Gastrocnemius medialis (tissue), 4 donors: ENCODE data around the gene THAP12. TPM values are rescaled to one million over a fixed set of nuclear protein-coding genes. Genes with fewer than 3 reads are reported as not detected.

ENCODE experiments used
- ATAC-seq, 2 donors: fragments of 150-250 bp; one replicate each; pipeline ENCODE4 v1.9.1; 2016
- DNase-seq, 2 donors: peaks; one replicate each; pipeline ENCODE4 v3.0.0-alpha.2; 2019
- H3K27ac ChIP-seq, 4 donors: fragments of 200-600 bp; sonication (generic); 1 replicate in 1 of 4; 2 replicates in 3 of 4; pipeline ENCODE4 v1.5.1; 2016 to 2018; ENCODE audit warnings: mild to moderate bottlenecking in 2 of 4, moderate library complexity in 1 of 4
- H3K27me3 ChIP-seq, 3 donors: fragments of 200-600 bp; sonication (generic) in 2 of 3; 1 replicate in 1 of 3; 2 replicates in 2 of 3; pipeline versions ENCODE4 v1.5.1 to v1.6.0; 2016 to 2019; ENCODE audit warnings: mild to moderate bottlenecking in 1 of 3, moderate library complexity in 1 of 3
- H3K36me3 ChIP-seq, 2 donors: fragments of 200-600 bp; sonication (generic) in 1 of 2; one replicate each; pipeline ENCODE4 v1.5.1; 2017 to 2018
- H3K4me1 ChIP-seq, 2 donors: fragments of 200-600 bp; sonication (generic) in 1 of 2; one replicate each; pipeline ENCODE4 v1.5.1; 2016 to 2017; ENCODE audit warnings: mild to moderate bottlenecking in 2 of 2
- H3K4me3 ChIP-seq, 4 donors: fragments of 200-600 bp; sonication (generic) in 3 of 4; 1 replicate in 1 of 4; 2 replicates in 3 of 4; pipeline ENCODE4 v1.5.1; 2016 to 2019; ENCODE audit warnings: mild to moderate bottlenecking in 2 of 4
- H3K9me3 ChIP-seq, 3 donors: fragments of 200-600 bp; sonication (generic) in 2 of 3; 1 replicate in 1 of 3; 2 replicates in 2 of 3; pipeline ENCODE4 v1.5.1; 2016 to 2019
- POLR2A ChIP-seq, 2 donors: fragments of 450-650 bp; IDR thresholded peaks; one replicate each; pipeline ENCODE4 v1.6.1; 2017; ENCODE audit warnings: antibody characterized with exemption in 2 of 2, mild to moderate bottlenecking in 2 of 2, moderate library complexity in 2 of 2
- in situ Hi-C, 4 donors: fragments of 200-750 bp; cut with MboI; loops; one replicate each; pipeline versions ENCODE4 v1.15.0 to v1.8.0; 2017; ENCODE audit warnings: low sequenced_read_pairs in 4 of 4
- intact Hi-C: fragments of 100-400 bp; cut with DNase I; formaldehyde crosslinking; loops from one replicate; pipeline ENCODE4 v1.15.1; 2023; ENCODE audit warnings: low total_unique reads
- total RNA-seq, 4 donors: library from RNA; depleted of rRNA; stranded (reverse); fragments of >200 nt; gene quantifications; one replicate each; pipeline versions ENCODE4 v1.1.0 to v1.2.3, GENCODE V29; 2016
- TF ChIP-seq, protein P1 (sequence below), 5 experiments: fragments of 450-650 bp in 3 of 5; fragments of 200-600 bp in 2 of 5; sonication (generic) in 2 of 5; IDR thresholded peaks in 4 of 5; conservative IDR thresholded peaks in 1 of 5; 1 replicate in 4 of 5; 2 replicates in 1 of 5; pipeline ENCODE4 v1.5.1; 2016 to 2019; ENCODE audit warnings: antibody characterized with exemption in 5 of 5, mild to moderate bottlenecking in 3 of 5, moderate library complexity in 3 of 5

Gene THAP12
- total RNA-seq, 4 donors from 2014 or later, result 24.5 to 35.3 (median 30.2) TPM

- peaks cover 26 to 29% of the 10 kb centered on the region in 2 donors for H3K4me1 ChIP-seq
- H3K9me3 ChIP-seq, result no peaks in the 10 kb centered on the region
- no peak for TF ChIP-seq POLR2A (IDR thresholded peaks at IDR 0.05)
- TF ChIP-seq, protein P1, sequence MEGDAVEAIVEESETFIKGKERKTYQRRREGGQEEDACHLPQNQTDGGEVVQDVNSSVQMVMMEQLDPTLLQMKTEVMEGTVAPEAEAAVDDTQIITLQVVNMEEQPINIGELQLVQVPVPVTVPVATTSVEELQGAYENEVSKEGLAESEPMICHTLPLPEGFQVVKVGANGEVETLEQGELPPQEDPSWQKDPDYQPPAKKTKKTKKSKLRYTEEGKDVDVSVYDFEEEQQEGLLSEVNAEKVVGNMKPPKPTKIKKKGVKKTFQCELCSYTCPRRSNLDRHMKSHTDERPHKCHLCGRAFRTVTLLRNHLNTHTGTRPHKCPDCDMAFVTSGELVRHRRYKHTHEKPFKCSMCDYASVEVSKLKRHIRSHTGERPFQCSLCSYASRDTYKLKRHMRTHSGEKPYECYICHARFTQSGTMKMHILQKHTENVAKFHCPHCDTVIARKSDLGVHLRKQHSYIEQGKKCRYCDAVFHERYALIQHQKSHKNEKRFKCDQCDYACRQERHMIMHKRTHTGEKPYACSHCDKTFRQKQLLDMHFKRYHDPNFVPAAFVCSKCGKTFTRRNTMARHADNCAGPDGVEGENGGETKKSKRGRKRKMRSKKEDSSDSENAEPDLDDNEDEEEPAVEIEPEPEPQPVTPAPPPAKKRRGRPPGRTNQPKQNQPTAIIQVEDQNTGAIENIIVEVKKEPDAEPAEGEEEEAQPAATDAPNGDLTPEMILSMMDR (IDR thresholded peaks at IDR 0.05 in 4 of 5, conservative IDR thresholded peaks at IDR 0.05 in 1 of 5), result no peak
- peaks cover 3 to 17% of the 10 kb centered on the region in 2 donors for H3K36me3 ChIP-seq
- no peak for ATAC-seq
- H3K27ac ChIP-seq, result no peak overlapping the region
- H3K27me3 ChIP-seq, result no peaks in the 10 kb centered on the region
- intact Hi-C loops (no loop called here), in situ Hi-C loops (no loop called here)
- DNase-seq, result no peak
- no peak overlapping the region for H3K4me3 ChIP-seq
Observed at GRCh38 chr11:76365038-76365679, 15.8 kb downstream of the THAP12 start.

DNA sequence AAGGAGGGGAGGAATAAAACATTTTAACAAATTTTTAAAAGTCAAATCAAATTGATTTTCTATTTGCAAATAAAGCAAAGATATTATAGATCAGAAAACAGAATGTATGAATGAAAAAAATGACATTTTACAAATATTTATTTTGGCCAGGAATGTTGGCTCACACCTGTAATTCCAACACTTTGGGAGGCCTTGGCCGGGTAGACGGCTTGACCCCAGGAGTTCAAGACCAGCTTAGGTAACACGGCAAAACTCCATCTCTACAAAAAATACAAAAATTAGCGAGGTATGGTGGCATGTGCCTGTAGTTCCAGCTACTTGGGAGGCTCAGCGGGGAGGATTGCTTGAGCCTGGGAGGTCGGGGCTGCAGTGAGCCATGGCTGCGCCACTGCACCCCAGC lies 18.2 kb downstream of the THAP12 start:
- intact Hi-C loops, result no loop called here
- no peak for DNase-seq
- Histone ChIP-seq H3K4me1 (peaks cover 12 to 18% of the 10 kb centered on the region in 2 donors), H3K36me3 (peaks cover 3 to 23% of the 10 kb centered on the region in 2 donors), H3K27ac (no peak overlapping the region), H3K9me3 (no peaks in the 10 kb centered on the region), H3K4me3 (no peak overlapping the region), H3K27me3 (no peaks in the 10 kb centered on the region)
- in situ Hi-C loops, result no loop called here
- TF ChIP-seq, protein P1 (IDR thresholded peaks at IDR 0.05 in 4 of 5, conservative IDR thresholded peaks at IDR 0.05 in 1 of 5), result no peak
- no peak for TF ChIP-seq POLR2A (IDR thresholded peaks at IDR 0.05)
- ATAC-seq, result no peak

DNA sequence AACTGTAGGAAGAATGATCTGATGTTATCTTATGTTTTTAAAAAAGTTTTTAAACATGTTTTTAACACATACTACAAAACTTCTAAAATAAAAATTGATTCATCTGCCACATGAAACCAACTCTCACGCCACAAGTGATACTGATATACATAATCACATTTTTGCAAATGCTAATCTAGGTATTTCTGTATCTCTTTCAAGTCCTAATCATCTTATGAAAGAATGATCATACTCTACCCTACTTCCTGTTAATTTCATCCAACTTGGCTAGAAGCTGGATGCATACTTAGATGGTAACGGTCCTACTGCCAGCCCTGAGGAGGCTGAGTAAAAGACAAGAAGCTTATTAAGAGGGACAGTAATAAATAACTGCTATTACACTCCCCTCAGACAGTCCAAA lies 19.2 kb downstream of the THAP12 start:
- no peak for TF ChIP-seq POLR2A (IDR thresholded peaks at IDR 0.05)
- TF ChIP-seq, protein P1 (IDR thresholded peaks at IDR 0.05 in 4 of 5, conservative IDR thresholded peaks at IDR 0.05 in 1 of 5), result no peak
- intact Hi-C loops (no loop called here), in situ Hi-C loops (no loop called here)
- peaks cover 8 to 15% of the 10 kb centered on the region in 2 donors for H3K4me1 ChIP-seq
- H3K27ac ChIP-seq, result no peak overlapping the region
- H3K9me3 ChIP-seq, result no peaks in the 10 kb centered on the region
- ATAC-seq (no peak), DNase-seq (no peak)
- H3K4me3 ChIP-seq, result no peak overlapping the region
- H3K27me3 ChIP-seq, result no peaks in the 10 kb centered on the region
- H3K36me3 ChIP-seq, result peaks cover 3 to 23% of the 10 kb centered on the region in 2 donors

- Histone ChIP-seq H3K27ac (no peak overlapping the region), H3K4me1 (peaks cover 5 to 13% of the 10 kb centered on the region in 2 donors), H3K27me3 (no peaks in the 10 kb centered on the region), H3K9me3 (no peaks in the 10 kb centered on the region), H3K36me3 (peaks cover 3 to 23% of the 10 kb centered on the region in 2 donors), H3K4me3 (no peak overlapping the region)
- ATAC-seq (no peak), DNase-seq (no peak)
- in situ Hi-C loops, result no loop called here
- intact Hi-C loops, result no loop called here
- TF ChIP-seq POLR2A (IDR thresholded peaks at IDR 0.05), result no peak
Observed at GRCh38 chr11:76361374-76361773, 19.6 kb downstream of the THAP12 start.

- intact Hi-C loops, result no loop called here
- DNase-seq (no peak), ATAC-seq (no peak)
- no peak overlapping the region for H3K27ac ChIP-seq
- no peak for TF ChIP-seq POLR2A (IDR thresholded peaks at IDR 0.05)
- TF ChIP-seq, protein P1 (IDR thresholded peaks at IDR 0.05 in 4 of 5, conservative IDR thresholded peaks at IDR 0.05 in 1 of 5), result no peak
- no peaks in the 10 kb centered on the region for H3K9me3 ChIP-seq
- H3K27me3 ChIP-seq, result no peaks in the 10 kb centered on the region
- peaks cover 0 to 40% of the 10 kb centered on the region in 2 donors for H3K36me3 ChIP-seq
- no peak overlapping the region for H3K4me3 ChIP-seq
- in situ Hi-C loops, result no loop called here
- no peaks in the 10 kb centered on the region for H3K4me1 ChIP-seq
Observed at GRCh38 chr11:76355172-76355571, 25.8 kb downstream of the THAP12 start.
